ENCODE measurements around the gene MORN5. TPM values are rescaled to one million over a fixed set of nuclear protein-coding genes. Genes with fewer than 3 reads are reported as not detected.

The MORN5 gene
- total RNA-seq, 1 donor from 2014 or later = 23.1 TPM

GRCh38 chr9:122190597-122191381, 31.1 kb downstream of the MORN5 start:
- DNase-seq (ENCODE audit: low spot score) = no peak

GRCh38 chr9:122191584-122191983, 31.9 kb downstream of the MORN5 start:
- no peak for DNase-seq (ENCODE audit: low spot score)

GRCh38 chr9:122192261-122192875, 32.7 kb downstream of the MORN5 start:
- no peak for DNase-seq (ENCODE audit: low spot score)

GRCh38 chr9:122192914-122193525, 33.3 kb downstream of the MORN5 start:
- DNase-seq (ENCODE audit: low spot score) = no peak

GRCh38 chr9:122193651-122194050, 33.9 kb downstream of the MORN5 start:
- no peak for DNase-seq (ENCODE audit: low spot score)

GRCh38 chr9:122195875-122196274, 36.2 kb downstream of the MORN5 start:
- DNase-seq (ENCODE audit: low spot score) = no peak

- DNase-seq (ENCODE audit: low spot score) = no peak
Measured at GRCh38 chr9:122197426-122197825, 37.7 kb downstream of the MORN5 start.

- DNase-seq (ENCODE audit: low spot score) = no peak
Measured at GRCh38 chr9:122197882-122198281, 38.2 kb downstream of the MORN5 start.

- DNase-seq (ENCODE audit: low spot score) = no peak
Measured at GRCh38 chr9:122200960-122201595, 41.4 kb downstream of the MORN5 start.

- no peak for DNase-seq (ENCODE audit: low spot score)
Measured at GRCh38 chr9:122201641-122202040, 41.9 kb downstream of the MORN5 start.

- DNase-seq (ENCODE audit: low spot score) = no peak
Measured at GRCh38 chr9:122202111-122202510, 42.4 kb downstream of the MORN5 start.

- DNase-seq (ENCODE audit: low spot score) = no peak
Measured at GRCh38 chr9:122204055-122204454, 44.3 kb downstream of the MORN5 start.

GRCh38 chr9:122204491-122204890, 44.8 kb downstream of the MORN5 start:
- no peak for DNase-seq (ENCODE audit: low spot score)

GRCh38 chr9:122205176-122205575, 45.5 kb downstream of the MORN5 start:
- DNase-seq (ENCODE audit: low spot score) = no peak

GRCh38 chr9:122206118-122207046, 46.7 kb downstream of the MORN5 start:
- no peak for DNase-seq (ENCODE audit: low spot score)

- no peak for DNase-seq (ENCODE audit: low spot score)
Measured at GRCh38 chr9:122207096-122207495, 47.4 kb downstream of the MORN5 start.

GRCh38 chr9:122209451-122209850, 49.7 kb downstream of the MORN5 start:
- no peak for DNase-seq (ENCODE audit: low spot score)

GRCh38 chr9:122212473-122213004, 52.8 kb downstream of the MORN5 start:
- no peak for DNase-seq (ENCODE audit: low spot score)

- DNase-seq (ENCODE audit: low spot score) = no peak
Measured at GRCh38 chr9:122213102-122213588, 53.4 kb downstream of the MORN5 start.

- DNase-seq (ENCODE audit: low spot score) = peak; percentile 16
Measured at GRCh38 chr9:122213589-122214413, 54.1 kb downstream of the MORN5 start.
